Left ventricle myocardium inferior (tissue), 1 donor: ENCODE measurements around the gene PTH1R. TPM values are rescaled to one million over a fixed set of nuclear protein-coding genes. Genes with fewer than 3 reads are reported as not detected.
A peak's percentile ranks its signal among the peaks of the same experiment; 100 is the strongest.

Source experiments
- DNase-seq: peaks from one replicate; pipeline ENCODE4 v3.0.0-alpha.2; 2020
- H3K27ac ChIP-seq: fragments of 200-600 bp; replicated peaks from 2 replicates; pipeline ENCODE4 v1.8.0; 2021
- H3K27me3 ChIP-seq: fragments of 200-600 bp; 2 replicates; pipeline ENCODE4 v1.8.0; 2021; ENCODE audit warnings: low read depth
- H3K36me3 ChIP-seq: fragments of 200-600 bp; 2 replicates; pipeline ENCODE4 v1.8.0; 2021
- H3K4me1 ChIP-seq: fragments of 200-600 bp; 2 replicates; pipeline ENCODE4 v1.8.0; 2021
- H3K4me3 ChIP-seq: fragments of 200-600 bp; 2 replicates; pipeline ENCODE4 v1.8.0; 2021; ENCODE audit warnings: mild to moderate bottlenecking, moderate library complexity
- H3K9me3 ChIP-seq: fragments of 200-600 bp; replicated peaks from 2 replicates; pipeline ENCODE4 v1.8.0; 2021
- intact Hi-C: fragments of 100-400 bp; cut with micrococcal nuclease; formaldehyde crosslinking; loops from one replicate; pipeline ENCODE4 v1.11.0; 2022
- total RNA-seq: library from RNA; stranded (reverse); fragmentation: NEBNext Ultra II Directional; extraction: Animal tissue kit (Norgen Biotek cat#: 25700); gene quantifications from one replicate; pipeline ENCODE4 v1.2.1, GENCODE V29; 2021
- TF ChIP-seq, protein P1 (sequence below): fragments of 200-600 bp; IDR thresholded peaks from 2 replicates; pipeline ENCODE4 v1.8.0; 2021; ENCODE audit warnings: antibody characterized with exemption, mild to moderate bottlenecking, borderline replicate concordance
- donor health status: DM: no; HTN: yes; CAD: no; lungs with severe emphysema.

PTH1R gene
- total RNA-seq, 1 donor from 2014 or later = 6.4 TPM

DNA sequence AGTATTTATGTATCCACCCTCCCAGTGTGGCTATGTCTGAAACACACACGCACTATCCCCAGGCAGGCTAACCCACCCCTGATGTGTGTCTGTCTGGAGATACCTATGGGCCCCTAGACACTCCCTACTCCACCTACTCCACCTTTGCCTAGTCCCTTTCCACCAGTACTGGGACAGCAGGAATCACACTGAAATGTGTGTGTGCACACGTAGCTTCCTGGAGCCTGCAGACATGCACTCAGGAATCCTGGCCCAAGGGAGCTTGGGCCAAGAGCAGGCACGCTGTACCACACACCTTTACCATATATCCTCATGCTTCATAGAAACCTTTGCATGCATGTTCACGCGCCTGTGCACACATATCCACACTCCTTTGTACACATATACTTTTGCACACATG is 6.9 kb upstream of the PTH1R start:
- TF ChIP-seq, protein P1, sequence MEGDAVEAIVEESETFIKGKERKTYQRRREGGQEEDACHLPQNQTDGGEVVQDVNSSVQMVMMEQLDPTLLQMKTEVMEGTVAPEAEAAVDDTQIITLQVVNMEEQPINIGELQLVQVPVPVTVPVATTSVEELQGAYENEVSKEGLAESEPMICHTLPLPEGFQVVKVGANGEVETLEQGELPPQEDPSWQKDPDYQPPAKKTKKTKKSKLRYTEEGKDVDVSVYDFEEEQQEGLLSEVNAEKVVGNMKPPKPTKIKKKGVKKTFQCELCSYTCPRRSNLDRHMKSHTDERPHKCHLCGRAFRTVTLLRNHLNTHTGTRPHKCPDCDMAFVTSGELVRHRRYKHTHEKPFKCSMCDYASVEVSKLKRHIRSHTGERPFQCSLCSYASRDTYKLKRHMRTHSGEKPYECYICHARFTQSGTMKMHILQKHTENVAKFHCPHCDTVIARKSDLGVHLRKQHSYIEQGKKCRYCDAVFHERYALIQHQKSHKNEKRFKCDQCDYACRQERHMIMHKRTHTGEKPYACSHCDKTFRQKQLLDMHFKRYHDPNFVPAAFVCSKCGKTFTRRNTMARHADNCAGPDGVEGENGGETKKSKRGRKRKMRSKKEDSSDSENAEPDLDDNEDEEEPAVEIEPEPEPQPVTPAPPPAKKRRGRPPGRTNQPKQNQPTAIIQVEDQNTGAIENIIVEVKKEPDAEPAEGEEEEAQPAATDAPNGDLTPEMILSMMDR = no peak
- peaks cover 97% of the 10 kb centered on the region for H3K4me1 ChIP-seq

DNA sequence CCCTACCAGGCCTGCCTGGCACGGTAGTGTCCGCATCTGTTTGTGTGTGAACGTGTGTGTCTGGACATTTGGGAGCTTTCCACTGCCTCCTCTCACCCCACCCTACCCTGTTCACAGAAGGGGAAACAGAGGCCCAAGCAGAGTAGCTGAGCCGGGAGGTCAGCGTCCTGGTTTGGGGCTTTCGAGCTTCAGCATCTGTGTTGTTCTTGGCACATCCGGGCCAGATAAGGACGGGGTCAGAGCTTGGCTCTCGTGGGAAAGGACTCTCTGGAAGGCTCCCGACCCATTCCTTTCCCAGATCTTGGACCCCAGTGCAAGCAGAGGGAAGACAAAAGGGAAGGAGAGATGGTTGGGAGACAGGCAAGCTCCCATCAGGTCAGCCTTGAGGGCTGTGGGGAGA is 6.3 kb upstream of the PTH1R start:
- peak; percentile 57 for DNase-seq
- TF ChIP-seq, protein P1 = no peak
- Histone ChIP-seq H3K9me3 (no peaks in the 10 kb centered on the region), H3K4me3 (no peak overlapping the region), H3K27me3 (no peaks in the 10 kb centered on the region), H3K27ac (peak overlapping the region; percentile 95), H3K36me3 (no peaks in the 10 kb centered on the region), H3K4me1 (peaks cover 93% of the 10 kb centered on the region)
- intact Hi-C loops = no loop called here

More for the DNA sequence above, 6.9 kb upstream of the PTH1R start:
- DNase-seq = no peak
- Histone ChIP-seq H3K36me3 (no peaks in the 10 kb centered on the region), H3K4me3 (no peak overlapping the region), H3K27ac (peak overlapping the region; percentile 95), H3K9me3 (no peaks in the 10 kb centered on the region), H3K27me3 (no peaks in the 10 kb centered on the region)
- intact Hi-C loops = no loop called here

DNA sequence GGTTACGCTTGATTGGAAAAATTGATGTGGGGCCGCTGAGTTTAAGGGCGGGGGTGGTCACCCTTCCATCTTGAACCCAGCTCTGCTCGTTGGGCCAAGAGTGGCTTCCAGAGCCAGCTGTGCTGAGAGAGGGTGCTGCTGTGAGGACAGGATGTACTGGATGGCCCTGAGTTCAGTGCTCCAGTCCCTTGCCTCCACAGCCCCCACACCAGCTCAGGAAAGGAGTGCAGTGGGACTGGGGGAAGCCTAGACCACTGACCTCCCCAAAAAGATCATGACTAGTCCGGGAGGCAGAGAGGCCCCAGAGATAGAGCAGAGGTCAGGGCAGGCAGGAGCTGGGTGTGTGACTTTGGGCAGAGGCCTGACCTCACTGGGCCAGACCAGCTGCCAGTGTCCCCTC is 4.0 kb upstream of the PTH1R start:
- Histone ChIP-seq H3K9me3 (no peaks in the 10 kb centered on the region), H3K4me3 (no peak overlapping the region), H3K4me1 (peaks cover 79% of the 10 kb centered on the region), H3K36me3 (no peaks in the 10 kb centered on the region), H3K27me3 (no peaks in the 10 kb centered on the region), H3K27ac (peak overlapping the region; percentile 95)
- TF ChIP-seq, protein P1 = no peak
- no peak for DNase-seq
- intact Hi-C loops = no loop called here

DNA sequence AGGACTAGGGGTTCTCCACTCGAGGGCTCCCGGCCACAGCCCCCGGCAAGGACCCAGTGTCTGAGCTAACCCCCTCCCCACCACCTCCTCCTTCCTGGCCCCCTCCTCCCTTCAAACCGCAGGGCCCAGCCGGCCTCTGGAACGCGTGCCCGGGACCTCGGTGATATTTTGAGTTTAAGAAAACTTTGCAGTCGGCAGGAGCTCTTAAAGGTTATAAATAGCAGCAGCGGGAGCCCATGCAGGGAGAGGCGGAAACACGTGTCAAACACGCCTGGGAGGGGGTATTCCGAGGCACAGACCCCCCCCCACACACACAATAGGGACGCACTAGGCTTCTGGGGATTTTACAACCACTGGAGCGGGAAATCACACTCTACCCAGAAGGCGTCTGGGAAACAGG is 3.1 kb upstream of the PTH1R start:
- intact Hi-C loops = no loop called here
- TF ChIP-seq, protein P1 = no peak
- H3K4me1 ChIP-seq = peaks cover 78% of the 10 kb centered on the region
- H3K27ac ChIP-seq = peak overlapping the region; percentile 95
- no peaks in the 10 kb centered on the region for H3K27me3 ChIP-seq
- H3K4me3 ChIP-seq = no peak overlapping the region
- H3K36me3 ChIP-seq = no peaks in the 10 kb centered on the region
- peak; percentile 39 for DNase-seq
- H3K9me3 ChIP-seq = no peaks in the 10 kb centered on the region

DNA sequence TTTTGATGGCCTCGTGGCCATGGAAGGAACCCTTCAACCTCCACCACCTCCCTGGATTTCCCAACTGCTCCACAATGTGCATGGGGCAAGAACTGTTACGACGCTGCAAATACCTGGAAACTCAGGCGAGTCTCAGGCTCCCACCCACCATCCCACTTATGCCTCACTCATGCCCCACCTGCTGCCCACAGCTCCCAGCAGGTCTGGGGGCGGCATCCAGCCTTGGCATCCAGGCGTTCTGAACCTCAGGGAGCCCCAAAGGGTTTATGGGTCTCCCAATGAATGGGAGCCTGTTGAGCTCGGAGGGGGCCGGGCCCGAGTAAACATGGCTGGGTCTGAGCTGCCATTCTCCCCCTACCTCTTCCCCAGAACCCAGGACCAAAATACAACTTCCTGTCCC is 2.0 kb upstream of the PTH1R start:
- Histone ChIP-seq H3K4me3 (no peak overlapping the region), H3K27me3 (peaks cover 1% of the 10 kb centered on the region), H3K36me3 (no peaks in the 10 kb centered on the region), H3K27ac (peak overlapping the region; percentile 95), H3K9me3 (no peaks in the 10 kb centered on the region), H3K4me1 (peaks cover 73% of the 10 kb centered on the region)
- TF ChIP-seq, protein P1 = no peak
- no peak for DNase-seq
- intact Hi-C loops = no loop called here
